GM10847 (cell line): Measurements from ENCODE around the gene SORCS3.

Experiments
- POLR2A ChIP-seq: IDR thresholded peaks from 2 replicates; pipeline ENCODE4 v1.6.1; 2011; ENCODE audit not compliant: insufficient read length; ENCODE audit errors: extremely low read depth

The SORCS3 gene

DNA sequence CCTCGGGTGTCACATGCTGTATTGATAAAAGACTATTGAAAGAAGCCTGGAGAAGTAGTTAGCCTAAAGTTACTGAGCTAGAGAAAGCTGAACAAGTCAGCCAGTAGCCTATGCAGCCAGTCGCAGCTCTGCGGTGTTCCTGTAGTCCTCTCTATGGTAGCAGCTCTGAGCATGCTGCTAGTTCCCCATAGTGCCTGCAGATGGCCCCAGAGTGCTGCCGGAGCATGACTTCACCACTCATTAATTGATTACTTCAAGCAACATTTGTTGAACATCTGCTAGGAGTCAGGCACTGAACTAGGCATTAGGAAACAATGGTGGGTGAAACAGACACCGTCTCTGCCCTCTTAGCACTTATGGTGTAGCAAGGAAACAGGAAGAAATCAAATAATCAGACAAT, 422.7 kb downstream of the SORCS3 start:
- TF ChIP-seq POLR2A = no peak

DNA sequence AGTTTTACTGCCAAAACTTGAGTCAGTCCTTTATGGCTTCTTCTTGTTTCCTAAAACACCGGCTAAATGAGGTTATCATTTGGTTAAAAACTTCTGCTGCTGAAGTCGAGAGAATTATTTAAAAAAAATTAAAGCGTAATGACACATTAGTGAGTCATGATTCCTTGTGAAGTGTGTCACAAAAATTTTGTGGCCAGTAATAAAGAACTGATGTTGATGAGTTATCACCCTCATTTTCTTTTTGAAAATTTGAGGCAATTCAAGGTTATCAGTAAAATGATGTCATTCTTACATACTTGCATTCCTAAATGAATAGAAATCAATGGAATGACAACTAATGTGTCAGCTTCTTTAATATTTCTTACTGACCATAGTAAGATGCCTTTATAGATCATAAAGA, 427.4 kb downstream of the SORCS3 start:
- no peak for TF ChIP-seq POLR2A

DNA sequence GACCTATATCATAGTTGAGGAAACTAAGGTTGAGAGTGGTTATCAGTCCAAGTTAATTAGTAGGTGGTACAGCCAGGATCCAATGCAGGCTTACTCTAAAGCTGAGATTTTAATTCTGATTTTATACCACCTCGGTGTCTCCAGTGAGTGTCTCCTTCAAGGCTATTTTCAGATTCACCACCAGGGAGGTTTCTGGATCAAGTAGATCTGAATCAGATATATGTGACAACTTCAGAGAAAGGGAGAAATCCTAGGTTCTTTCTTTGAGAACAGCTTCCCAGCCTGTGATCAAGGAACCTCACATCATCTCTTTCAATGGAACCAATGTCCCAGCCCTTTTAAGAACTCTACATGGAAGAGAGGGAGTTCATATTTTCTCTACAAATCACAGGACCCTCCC, 429.2 kb downstream of the SORCS3 start:
- TF ChIP-seq POLR2A = no peak

DNA sequence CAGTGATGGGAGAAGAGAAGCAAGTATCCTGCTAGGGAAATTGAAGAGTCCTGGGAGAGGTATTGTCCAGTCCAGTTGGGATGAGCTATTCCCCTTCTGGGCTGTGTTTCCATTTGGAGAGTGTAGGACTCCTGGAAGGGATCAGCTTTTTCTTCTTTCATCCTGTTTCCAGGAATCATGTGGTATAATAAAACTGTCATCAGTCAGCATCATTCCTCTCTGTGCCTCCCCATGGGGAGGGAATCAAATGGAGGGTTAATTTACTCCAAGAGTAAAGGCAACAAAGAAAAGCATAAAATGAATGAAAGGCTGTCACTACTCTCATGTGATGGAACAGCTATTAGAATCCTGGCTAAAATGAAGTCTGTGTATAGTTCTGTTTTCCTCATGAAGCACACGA, 429.9 kb downstream of the SORCS3 start:
- TF ChIP-seq POLR2A = no peak

DNA sequence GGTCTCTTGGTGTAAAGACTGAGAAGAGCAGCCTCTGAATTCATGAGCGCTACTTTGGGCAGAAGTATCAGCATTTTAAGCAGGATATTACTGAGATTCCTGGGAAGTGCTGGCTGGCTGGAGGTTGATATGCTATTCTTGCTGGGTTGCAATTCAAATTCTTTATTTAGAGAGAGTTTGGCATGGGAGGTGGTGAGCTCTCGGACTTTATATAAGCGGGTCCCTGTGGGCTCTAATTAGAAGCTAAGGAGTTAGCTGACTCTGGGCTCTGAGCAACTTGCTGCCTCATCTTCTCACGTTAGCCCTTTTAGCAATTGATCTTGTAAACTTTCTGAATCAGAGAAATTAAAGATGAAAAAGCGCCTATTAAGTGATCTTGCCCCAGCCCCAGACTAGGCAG, 430.9 kb downstream of the SORCS3 start:
- TF ChIP-seq POLR2A = no peak

DNA sequence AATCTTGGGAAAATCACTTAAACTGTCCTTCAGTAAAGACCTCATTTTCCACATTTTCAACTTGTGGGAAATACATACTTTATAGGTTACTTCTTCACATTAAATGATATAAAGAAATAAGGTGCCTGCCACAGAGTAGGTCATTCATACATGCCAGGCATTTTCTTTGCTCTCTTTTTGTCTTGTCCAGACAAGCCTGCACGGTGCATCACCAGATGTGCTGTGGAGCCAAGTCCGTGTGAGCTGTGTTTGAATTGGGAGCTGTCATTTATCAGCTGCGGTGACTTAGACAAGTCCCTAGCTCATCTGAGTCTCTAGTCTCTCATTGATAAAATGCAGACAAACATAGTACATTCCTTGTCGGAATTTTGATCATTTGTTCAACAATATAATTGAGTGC, 432.9 kb downstream of the SORCS3 start:
- no peak for TF ChIP-seq POLR2A

DNA sequence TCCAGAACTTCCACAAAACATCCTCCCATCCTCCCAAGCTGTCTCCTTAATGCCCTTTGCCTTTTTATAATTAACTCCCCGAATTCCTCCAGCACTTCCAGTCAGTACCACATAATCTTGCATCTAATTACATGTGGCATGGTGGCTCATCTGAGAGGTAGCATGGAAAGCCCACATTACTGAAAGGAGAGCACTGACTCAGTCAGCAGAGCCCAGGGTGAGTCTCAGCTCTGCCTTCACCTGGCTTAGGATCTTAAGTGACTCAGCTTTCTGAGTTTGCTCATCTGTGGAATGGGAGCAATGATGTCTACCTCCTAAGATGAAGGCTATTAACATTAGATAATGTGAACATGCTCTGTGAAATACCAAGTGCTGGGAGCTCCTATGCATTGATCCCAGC, 433.9 kb downstream of the SORCS3 start:
- TF ChIP-seq POLR2A = no peak

DNA sequence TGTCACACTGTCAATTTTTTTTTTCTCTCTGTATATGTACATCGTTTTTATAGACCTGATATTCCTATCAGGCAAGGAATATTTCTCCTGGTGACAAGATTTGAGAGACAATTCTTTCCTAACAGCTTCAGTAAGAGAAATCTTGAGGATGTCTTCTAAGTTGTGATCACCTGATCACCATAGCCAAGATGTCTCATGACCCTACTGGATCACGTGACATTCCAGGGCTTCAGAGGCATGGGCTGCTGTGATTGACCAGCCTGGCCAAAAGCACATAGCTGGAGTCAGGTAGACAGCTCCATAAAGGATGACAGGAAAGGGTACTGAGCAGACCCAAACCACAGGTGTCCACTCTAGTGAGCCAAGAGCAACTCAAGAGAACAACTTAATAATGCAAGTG, 444.9 kb downstream of the SORCS3 start:
- no peak for TF ChIP-seq POLR2A

DNA sequence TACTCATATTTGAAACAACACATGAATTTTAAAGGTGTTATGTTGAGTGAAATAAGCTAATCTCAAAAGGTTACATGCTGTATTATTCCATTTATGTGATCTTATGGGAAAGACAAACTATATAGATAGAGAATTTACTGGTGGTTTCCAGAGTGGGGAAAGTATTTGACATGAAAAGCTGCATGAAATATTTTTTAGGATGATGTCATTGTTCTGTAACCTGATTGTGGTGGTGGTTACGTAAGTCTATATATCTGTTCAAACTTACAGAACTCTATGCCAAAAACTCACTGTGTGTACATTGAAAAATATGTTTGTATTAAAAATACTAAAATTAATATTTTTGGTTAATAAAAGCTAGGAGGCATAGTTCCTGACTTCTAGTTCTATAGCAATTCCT, 453.0 kb downstream of the SORCS3 start:
- no peak for TF ChIP-seq POLR2A

DNA sequence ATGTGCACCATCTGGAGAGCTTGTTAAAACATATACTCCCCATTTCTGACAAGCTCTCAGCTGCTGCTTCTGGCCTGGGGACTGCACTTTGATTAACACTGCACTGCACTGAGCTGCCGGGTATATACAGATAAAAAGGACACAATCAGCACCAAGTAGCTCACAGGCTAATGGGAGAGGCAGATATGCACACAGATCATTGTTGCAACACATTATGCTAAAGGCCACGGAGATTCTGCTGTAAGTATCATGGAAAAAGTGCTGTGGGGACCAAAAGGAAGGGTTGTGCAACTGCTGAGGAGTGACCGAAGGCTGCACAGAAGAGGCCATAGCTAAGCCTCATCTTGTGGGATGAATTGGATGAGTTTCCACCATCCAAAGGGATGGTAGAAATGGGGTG, 455.2 kb downstream of the SORCS3 start:
- no peak for TF ChIP-seq POLR2A

DNA sequence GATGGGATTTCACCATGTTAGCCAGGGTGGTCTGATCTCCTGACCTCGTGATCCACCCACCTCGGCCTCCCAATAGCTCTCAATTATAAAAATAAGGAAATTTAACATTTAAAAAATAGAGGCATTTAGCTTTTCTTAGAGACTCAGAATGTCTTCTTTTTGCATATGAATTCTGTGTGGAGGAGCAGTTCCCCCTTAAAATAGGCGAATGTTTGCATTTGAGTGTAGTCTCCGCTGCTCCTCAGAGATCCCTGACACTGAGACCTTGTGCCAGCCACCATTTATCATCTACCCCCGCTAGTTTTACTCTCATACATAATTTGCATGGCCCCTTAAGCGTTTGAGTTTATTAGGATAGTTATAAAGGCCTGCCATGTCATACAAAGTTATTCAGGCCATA, 461.9 kb downstream of the SORCS3 start:
- no peak for TF ChIP-seq POLR2A

DNA sequence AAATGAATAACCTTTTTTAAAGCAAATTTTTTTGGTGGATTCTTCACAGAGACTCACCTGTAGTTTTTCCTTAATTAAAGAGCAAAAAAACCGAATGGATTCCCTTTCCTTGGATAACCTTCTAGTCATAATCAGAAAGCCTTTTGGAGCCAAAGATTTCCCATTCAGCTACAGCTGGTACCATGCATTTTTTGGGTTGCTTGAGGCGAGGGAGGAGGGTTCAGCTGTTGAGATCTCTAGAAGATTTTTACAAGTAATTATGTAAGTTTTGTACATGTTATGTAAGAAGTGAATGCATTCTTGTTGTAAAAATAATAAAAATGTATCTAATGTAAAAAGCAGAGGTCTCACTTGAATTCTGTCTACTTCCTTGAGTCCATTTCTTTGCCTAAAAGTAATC, 463.2 kb downstream of the SORCS3 start:
- TF ChIP-seq POLR2A = no peak

DNA sequence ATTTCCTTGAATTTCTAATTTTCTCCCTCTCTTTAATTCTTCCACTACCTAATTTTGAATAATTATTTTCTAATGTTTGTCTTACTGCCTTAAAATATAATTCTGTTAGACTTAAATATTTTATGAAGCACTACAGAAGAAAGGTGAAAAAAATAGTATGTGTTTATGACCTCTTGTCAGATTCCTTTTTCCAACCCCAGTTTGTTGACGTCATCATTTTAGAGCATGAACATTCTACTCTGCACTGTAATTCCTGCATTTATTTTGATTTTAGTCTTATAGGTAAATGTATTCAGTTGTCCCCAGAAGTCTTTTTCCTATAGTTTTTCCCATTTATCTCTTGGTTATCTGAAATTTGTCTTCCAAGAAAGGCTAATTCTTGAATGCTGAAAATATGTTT, 468.1 kb downstream of the SORCS3 start:
- no peak for TF ChIP-seq POLR2A

DNA sequence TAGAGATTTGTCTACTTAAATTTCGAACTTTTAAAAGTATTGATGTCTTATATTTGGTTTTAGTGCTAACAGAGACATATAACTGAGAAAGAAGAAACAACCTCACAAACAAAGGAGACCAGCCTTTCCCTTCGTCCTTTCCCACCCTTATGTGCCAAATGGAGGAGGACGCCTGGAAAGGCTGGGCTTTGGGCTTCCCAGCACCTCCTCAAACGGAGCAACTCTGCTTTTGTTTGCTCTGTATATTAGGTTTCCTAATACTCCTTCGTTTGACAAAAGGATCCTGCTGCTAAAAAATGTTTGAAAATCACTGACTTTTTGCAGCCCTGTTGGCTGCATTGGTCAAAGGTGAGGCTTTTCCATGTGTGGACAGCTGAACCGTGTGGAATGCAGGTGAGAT, 471.8 kb downstream of the SORCS3 start:
- TF ChIP-seq POLR2A = no peak

DNA sequence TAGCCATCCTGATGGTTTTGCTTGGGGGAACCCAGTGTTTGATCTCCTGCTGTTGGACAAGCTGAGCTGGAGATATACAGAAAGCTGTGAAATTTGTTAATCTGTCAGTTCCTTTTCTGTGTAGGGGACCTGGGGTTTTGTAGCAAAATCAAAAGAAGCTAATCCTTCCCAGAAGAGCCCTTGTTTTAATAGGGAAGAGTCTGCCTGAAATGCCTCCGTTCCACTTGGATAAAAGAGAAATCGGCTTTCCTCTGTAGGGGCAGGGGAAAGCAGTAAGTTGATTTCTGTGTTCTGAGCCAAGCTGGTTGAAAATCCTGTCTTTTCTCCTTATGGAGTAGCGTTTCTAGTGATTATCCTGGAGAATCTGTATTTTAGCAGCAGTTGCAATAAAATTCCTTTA, 472.6 kb downstream of the SORCS3 start:
- TF ChIP-seq POLR2A = no peak

DNA sequence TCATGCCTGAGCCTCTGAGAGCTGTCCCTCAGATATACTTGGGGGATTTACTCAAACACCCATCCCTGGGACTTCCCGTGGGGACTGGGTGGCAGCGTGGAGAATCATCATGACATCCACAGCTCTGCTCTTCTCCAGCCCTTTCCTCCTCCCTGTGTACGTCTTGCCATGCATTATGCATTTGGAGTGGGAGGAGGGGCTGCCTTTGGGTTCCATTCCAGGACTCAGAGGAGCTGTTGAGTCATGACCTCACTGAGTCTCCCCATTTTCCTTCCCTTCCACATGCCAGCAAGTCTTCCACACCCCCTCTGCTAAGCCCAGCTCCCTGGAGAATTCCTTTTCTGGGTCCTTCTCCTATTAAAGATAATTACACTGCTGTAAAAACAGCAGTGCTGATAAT, 480.7 kb downstream of the SORCS3 start:
- TF ChIP-seq POLR2A = no peak

DNA sequence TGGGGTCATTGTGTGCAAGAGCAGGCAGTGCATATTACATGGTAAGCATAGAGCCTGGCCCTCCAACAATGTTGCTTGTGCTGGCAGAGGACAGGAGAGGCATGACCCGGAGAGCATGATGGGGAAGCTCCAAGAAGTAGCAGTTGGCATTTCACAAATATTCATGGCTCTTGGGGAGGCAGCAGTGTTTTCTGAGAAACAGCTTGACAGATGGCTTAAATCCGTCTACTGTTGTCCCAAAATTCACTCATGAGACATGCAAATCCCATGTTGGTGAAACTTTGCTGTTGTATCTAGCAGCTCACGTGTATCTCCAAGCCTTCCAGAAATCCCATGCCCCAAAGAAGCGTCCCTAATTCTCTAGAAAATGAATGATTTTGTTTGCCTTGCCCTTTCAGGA, 487.0 kb downstream of the SORCS3 start:
- TF ChIP-seq POLR2A = no peak

DNA sequence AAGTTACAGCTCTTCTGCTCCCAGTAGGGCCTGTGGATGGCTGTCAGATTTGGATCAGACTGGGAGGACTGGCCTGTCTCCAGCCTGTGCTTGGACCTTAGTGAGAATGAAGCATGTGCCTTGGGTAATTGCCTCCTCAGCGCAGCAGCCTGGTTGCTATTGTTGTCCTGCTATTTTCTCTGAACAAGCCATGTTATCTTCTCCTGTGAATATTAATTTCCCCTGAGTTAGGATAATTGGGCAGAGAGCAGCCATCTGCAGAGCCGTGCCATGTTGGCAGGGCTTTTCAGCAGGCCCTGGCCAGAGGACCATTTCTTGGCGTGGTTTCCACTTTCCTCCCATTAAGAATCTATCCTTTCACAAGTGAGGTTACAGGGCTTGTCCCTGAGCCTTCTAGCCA, 497.3 kb downstream of the SORCS3 start:
- TF ChIP-seq POLR2A = no peak

DNA sequence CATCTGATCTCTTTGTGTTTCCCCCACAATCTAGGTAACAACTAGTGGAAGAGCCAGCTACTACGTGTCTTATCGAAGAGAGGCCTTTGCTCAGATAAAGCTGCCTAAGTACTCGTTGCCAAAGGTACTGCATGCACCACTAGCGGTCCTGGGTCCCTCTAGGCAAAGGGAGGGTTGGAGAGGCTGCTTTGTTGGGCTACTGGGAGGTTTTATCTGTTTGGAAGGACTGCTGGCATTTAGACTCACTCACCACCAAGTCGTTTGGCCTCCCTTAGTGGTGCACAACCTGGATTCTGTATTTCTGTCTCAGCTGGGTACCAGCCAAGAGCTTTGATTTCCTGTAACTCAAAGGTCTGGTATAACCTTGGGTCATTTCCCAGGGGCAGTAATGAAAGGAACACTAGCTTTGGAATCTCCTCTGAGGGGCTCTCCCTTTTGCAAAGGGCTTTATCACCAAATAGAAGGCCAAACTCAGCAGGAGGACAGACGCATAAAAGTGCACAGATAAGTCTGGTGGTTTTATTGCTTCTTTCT, 498.3 kb downstream of the SORCS3 start:
- TF ChIP-seq POLR2A = no peak

DNA sequence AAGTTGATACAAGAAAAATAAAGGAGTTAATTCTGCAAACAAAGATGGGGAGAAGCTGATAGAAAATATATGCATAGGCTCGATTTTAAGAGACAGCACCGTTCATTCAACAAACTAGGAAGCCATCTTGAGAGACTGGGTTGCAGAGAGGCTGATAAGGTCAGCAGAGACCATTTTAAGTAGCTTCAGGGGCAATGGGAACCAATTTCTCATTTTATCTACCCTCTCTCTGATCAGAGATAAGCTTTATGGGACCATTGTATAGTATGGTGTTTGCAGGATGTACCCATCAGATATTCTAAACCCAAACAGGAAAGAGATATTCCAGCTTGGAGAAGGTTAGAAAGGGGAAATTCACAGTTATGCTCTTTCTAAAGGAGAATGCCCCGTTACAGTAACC, 499.5 kb downstream of the SORCS3 start:
- TF ChIP-seq POLR2A = no peak
